HG03103 (cell line): ENCODE measurements around the gene FAM83G.

Source experiments
- ATAC-seq: cut with Tn5 transposase; IDR thresholded peaks from one replicate; pipeline ENCODE4 v1.9.1; 2021; ENCODE audit warnings: low read depth; ENCODE audit not compliant: unreplicated experiment

The FAM83G gene

DNA sequence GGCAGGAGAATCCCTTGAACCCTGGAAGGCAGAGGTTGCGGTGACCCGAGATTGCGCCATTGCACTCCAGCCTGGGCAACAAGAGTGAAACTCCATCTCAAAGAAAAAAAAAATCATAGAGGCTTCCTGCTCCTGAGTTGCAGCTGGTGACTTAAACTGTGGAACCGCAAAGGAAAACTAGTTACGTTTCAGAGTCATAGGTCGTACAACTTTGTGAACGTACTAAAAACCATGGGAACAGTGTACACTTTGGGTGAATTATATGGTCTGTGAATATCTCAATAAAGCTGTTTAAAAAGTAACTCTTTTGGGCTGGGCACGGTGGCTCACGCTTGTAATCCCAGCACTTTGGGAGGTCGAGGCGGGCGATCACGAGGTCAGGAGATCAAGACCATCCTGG lies 29.0 kb downstream of the FAM83G start:
- no peak for ATAC-seq

DNA sequence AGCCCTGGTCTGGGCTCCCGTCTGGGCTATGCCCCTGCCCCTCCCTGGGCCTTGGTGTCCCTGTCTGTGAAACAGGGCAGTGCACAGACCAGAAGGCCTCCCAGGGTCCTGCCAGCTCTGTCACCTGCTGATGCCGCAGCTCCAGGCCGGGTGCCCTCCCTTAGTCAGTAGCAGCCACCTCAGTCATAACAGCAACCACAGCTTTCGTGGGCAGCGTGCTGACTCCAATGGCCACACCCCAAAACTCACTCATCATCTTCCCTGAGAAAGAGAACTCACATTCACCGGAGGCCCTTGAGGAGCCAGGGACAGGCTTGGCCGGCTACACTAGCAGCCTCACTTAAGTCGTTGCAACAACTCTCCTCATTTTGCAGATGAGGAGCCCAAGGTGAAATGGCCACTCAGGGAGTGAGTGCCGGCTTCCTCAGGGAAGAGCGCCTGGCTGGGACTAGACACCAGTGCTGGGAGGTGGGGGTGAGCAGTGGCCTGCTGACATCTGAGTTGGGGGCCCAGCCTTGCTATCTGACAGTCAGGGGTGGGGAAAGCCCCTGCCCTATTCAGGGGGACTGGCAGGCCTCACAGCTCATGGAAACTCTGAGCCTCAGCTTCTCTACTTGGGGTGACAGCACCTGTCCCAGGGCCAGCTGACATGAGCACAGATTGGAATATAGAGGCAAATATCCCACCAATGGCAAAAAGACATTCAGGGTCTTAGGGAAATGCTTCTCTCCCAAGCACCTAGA lies 30.0 kb downstream of the FAM83G start:
- no peak for ATAC-seq

DNA sequence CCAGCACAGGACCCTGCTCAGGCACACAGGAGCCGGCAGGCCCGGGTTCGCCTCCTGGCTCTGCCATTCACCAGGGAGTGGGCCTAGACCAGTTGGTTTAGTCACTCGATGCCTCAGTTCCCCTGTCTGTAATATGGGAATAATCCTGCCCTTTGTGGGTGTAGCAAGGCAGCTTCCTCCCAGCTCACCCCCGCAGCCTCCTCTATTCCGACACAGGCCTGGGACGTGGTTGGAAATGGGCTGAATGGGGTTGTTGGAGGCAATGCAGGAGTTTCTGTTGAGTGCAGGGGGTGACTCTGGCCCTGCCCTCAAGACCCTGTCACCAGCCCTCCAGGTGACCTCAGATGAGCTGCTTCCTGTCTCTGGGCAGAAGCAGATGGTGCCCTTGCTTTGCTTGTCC lies 32.8 kb downstream of the FAM83G start:
- ATAC-seq = no peak

DNA sequence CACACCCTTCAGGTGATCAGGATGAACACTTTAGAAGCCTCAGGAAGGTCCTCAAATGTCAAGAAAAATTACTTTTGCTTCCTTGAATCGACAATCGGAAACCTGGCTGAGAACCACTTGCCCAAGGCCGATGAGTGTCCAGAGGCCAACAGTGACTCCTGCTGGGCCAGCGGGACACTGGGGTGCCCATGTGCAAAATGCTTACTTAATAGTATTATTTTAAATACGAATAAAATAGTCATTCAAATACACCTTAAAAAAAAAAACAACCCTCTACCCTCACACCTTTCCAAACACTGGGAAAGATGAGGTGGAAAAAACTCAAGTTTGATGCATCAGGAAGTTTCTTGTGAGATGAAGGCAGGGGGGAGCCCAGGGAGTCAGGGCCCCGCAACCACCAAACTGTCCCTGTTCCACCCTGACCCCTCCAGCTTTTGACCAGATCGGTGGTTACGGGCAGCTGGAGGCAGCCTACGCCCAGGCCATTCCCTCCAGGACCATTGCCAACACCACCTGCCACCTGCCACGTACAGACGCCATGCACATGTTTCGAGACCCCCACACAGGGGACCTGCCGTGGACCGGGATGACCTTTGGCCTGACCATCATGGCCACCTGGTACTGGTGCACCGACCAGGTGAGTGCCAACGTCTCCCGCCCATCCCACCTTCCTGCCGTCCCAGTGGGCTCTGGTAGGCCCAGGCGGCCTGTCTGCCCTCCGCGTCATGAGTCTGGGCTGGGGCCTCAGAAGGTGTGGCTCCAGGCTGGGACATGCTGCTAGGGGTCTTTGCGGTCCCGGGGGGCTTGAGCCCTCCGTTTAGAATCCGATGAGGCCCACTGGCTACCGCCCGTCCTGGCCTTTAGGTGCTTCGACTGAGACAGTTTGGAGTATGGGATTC lies 33.7 kb downstream of the FAM83G start:
- ATAC-seq = no peak

DNA sequence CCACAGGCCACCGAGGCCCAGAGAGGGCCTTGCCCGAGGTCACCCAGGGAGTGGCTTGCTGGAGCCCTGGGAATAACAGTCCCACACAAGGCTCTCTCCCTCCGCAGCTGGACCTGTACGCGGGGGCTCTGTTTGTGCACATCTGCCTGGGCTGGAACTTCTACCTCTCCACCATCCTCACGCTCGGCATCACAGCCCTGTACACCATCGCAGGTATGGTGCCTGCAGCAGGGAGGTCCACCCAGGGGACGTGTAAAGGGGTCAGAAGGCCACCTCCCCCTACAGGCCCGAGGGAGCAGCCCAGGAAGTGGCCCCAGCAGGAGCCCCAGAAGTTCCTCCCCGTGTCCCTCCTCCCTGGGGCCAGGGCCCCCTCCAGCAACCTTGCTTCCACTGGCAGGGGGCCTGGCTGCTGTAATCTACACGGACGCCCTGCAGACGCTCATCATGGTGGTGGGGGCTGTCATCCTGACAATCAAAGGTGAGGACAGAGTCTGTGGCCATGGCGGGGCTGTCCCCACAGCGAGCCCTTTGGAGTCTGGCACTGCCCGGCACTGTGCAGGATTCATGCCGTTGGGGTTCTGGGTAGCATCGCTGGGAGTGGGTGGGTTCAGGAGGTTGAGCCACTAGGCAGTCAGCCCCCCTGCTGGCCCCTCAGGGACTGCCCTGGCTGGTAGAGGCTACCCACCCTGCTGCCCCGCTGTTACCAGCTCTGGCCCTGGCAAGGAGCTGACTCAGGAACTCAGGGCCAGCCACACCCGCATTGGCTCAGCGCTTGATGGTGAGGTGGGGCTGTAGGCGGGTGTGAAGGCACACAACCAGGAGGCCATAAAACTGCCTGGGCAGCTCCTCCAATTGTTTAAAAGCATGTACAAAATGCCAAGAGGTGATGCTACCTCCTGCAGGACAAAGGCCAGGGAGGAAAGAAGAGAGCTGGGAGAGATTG lies 35.3 kb downstream of the FAM83G start:
- ATAC-seq = no peak

DNA sequence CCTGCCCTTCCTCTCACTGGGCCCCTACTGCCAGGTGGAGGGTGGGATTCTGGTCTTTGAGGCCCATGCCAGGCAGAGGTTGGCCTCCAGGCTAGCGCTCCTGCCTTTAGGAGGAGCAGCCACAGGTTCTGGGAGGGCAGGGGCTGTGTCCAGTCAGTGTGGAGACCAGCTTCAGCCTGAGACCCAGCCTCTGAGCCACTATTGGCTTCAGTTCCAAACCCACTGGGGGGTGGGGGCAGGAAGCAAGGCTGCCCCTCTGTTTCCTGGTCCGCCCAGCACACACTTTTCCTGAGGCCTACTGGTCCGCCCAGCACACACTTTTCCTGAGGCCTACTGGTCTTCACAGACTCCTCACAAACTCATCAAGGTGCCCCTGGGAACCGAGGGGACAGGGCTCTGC lies 36.2 kb downstream of the FAM83G start:
- ATAC-seq = no peak

DNA sequence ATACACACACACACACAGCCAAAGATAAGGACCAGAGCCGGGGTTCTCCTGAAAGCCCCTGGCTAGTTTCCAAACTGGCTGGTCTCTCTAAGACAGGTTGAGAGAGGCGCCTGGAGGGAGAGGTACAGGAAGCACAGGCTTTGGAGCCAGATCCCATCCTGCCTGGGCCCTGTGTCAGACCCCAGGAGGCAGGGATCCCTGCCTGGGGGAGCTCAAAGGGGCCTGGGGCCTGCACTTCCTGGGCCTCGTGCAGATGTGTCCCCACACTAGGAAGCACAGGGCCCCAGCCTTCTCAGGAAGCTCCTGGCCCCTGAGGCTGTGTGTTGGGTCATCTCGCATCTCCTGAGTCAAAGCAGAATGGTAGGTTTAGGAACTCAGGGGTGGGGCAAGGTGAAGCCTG lies 36.6 kb downstream of the FAM83G start:
- no peak for ATAC-seq

DNA sequence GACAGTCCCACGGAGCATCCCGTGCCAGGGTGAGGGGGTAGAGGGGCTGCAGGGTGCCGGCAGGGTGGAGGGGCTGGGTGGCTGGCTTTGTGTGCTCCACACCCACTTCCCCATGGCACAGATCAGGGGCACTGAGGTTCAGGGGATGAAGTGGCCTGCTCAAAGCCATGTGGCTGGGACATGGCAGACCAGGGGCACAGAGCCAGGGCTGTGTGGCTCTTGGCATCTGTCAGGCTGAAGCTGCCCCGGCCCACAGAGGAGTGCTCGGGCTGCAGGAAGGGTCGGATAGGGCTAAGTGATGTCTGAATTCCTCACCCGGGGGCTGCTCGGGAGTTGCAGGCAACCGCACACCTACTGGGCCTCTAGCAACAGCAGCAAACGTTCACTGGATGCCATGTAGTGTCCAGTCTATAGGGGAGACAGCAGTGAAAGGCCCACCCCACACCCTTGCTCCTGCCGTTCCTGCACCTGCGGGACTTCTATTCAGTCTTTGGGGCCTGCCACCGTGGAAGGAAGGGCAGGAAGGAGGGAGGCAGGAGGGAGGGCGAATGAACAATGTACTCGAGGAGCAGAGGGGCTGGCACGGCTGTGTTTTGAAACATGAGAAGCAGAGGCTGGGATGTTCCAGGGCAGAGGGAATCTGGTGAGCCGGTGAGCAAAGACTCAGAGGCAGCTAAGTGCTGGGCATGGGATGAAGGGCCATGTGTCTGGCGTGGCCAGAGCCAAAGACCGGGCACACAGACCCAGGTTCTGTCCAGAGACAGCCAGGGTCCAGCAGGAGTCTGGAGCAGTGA lies 37.5 kb downstream of the FAM83G start:
- no peak for ATAC-seq

DNA sequence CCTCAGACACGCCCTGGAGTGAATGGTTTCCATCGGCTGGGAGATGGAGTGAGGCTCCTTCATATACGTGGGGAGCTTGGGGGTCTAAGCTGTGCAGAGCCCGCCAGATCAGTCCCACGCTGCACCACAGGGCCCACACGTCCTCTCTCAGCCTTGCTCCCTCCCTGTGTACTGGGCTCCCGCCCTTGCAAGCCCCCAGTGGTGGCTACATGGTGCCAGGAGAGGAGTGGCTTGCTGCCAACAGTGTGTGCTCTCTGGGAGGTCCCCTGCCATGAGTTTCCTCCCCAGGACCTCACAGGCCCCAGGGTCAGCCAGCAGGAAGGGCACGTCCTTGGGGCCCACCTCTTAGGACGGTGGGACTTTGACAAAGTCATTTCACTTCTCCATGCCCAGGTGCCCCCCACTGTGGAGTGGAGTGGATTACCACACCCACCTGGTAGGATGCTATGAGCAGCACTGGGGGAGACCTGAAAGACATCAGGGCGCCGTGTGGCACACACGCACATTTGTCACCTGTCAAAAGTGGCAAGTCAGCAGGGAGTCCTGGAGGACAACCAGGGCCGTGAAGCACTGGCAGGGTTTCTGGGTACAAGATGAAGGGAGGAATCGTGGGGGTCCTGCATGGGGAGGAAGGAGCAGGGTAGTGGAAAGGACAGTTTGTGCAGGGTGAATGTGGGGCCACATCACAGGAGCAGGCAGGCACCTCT lies 38.9 kb downstream of the FAM83G start:
- ATAC-seq = no peak

DNA sequence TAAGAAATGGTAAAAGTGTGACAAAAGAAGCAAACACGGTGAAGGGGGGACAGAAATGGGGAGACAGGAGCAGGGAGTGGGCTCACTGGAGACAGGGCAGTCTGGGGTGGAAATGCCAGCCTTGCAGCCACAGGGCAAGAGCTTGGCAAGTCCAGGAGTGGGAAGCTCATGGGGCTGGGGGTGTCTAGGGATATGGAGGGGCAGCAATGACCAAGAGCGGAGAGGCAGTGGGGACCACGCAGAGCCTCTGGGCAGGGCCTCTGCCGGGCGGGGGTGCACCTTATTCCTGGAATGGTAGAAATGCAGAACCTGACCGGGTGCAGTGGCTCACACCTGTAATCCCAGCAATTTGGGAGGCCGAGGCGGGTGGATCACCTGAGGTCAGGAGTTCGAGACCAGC lies 40.0 kb downstream of the FAM83G start:
- no peak for ATAC-seq

DNA sequence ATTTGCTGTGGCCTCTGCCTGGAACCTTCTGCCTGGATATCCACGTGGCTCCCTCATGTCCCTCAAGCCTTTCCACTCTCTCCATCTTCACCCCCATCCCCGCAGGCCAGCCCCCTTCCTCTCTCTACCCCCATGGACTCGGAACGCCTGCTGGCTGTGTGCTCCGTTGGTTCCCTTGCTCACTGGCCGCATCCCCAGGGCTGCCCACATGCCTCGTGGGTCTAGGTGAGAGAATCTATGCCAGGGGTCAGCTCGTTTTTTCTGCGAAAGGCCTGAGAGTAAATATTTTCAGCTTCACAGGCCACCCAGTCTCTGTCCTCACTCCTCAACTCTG lies 40.6 kb downstream of the FAM83G start:
- no peak for ATAC-seq

DNA sequence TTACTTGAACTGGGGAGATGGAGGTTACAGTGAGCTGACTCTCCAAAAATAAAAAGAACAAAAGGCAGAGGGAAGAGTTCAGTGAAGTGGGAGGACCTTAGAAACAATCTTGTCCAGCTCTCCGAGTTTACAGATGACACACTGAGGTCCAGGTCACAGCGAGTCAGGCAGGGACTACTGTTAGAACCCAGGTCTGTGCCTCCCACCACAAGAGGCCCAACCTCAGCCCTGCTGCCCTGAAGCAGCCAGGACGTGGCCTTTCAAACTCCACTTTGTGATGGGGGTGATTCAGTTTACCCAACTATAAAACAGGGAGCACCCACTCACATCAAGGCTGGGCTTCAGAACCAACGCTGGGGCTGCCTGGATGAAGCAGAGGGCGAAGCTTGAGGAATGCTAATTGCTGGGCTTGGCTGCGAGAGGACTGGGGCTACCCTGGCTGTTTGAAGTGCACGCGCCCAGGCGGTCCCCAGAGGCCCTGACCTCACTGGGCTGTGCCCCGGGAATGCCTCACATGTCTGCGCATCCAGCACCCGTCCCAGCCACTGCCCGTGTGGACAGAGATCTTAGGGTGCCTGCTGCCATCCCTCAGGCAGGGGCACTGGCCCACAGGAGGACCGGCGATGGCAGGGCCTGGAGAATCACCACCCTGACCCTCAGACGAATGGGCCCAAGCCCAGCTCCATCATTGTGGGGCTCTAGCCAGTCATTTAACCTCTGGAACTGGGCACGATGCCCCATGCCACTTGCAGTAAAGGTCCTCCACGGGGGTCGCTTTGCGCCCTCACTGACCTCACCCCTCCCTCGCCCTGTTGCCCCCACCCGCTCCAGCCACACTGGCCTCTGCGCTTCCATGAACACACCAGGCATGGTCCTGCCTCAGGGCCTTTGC lies 41.2 kb downstream of the FAM83G start:
- no peak for ATAC-seq

DNA sequence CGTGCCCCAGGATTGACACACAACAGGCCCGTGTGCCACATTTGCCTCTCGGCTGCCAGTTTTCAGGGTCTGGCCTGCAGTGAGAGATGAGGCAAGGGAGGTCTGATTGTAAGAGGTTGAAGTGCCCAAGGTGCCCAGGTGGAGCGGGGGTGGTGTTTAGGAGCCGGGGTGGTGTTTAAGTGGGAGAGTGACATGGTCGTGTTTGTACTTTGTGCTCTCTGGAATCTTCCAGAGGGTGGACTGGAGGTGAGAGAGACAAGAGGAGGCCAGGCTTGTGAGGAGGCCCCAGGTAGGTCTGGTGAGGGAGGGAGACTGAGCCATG lies 42.1 kb downstream of the FAM83G start:
- ATAC-seq = no peak

DNA sequence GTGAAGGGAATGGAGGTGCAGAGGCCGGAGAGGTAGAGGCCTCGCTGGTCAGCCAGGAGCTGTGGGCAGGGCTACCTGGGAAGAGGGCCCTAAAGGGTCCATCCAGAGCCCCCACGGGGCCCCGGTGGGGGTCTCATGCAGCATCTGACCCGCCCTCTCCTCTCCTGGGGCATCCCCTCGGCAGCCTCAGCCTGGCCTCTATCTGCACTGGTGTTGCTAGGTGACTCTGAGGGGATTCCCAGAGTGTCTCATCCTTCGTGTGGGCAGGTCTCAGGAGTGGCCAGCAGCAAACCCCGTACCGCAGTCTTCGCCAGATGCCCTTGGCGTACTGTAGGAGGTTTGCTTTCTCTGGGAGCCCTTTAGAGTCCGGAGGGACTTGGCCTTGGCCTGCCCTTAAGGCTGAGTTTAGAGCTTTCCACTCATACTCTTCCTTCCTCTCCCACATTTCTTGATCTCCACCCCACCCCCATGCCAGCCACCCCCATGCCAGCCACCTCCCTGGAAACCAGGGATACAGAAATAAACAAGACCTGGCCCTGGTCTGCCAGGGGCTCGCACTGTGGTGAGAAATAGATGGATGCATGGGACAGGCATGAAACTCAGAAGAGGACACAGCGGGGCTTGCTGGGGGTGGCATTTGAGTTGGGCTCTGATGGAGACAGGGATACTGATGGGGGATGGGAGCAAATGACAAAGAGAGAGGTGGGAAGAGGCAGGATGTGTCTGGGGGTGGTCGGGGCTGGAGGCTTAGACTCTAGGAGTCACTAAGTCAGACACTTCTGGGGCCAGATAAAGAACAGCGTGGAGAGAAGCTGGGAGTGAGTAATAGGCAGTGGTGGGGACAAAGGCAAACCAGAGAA lies 42.7 kb downstream of the FAM83G start:
- no peak for ATAC-seq

DNA sequence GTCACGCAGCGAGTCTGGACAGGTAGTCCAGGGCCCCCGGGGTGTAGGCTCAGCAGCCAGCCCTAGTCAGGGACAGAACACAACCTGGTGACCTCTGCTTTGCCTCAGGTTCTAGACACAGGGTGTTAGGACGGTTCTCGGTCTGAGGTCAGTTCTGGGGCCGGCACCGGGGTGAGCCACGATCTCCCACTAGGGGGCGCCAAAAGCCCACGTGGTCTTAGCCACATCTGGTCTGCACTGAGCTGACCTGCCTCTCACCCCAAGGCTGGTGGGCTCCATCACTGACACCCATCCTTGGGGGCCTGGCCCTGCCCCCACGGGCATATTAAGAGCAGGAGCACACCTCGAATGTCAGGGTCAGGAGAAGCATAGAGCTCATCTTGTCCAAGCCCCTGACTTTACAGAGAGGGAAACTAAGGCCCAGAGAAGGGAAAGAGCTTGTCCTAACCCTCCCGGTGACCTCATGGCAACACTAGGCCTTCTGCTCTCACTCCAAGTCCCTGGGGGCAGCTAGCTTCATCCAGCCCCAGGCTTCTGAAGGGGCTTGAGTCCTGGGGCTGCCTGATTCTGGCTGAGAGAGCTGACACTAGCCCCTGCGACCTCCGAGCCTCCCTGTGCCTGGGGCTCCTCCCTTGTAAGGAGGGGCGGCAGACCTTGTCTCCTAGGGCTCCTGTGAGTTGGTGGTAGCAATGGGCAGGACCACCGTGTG lies 43.6 kb downstream of the FAM83G start:
- peak; percentile 65 for ATAC-seq

DNA sequence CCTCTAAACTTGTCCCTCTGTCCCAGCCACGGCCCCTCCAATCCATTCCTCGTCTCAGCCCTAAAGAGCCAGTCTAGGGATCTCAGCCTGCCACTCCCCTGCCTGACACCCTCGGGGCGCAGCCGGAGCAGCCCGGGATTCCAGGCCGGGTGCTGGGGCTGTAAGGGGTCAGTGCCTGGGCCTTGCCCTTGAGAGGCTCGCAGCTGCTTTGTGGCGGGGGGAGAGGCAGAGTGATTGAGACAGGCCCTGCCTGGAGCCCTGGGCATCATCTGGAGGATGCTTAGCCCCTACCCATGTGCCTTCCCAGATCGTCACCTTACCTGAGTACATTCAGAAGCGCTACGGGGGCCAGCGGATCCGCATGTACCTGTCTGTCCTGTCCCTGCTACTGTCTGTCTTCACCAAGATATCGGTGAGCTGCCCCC lies 44.3 kb downstream of the FAM83G start:
- no peak for ATAC-seq

DNA sequence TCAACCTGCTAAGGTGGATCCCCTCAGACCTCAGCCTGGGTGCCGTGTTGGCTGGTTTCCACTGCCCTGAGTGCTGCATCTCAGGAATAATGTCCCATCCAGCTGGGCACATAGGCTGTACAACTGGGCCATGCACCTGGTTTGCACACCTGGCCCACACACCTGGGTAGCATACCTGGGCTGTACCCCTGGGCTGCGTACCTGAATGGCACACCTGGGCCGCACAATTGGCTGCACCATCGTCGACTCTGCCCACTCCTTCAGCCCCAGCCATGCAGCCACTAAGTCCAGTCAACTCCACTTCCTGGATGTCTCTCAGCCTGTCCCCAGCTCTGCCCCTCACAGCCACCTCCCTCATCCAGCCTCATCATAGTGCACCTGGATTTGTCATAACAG lies 44.7 kb downstream of the FAM83G start:
- no peak for ATAC-seq
